K562 (cell line): Measurements from ENCODE around the gene TMEM95. TPM values are rescaled to one million over a fixed set of nuclear protein-coding genes. Genes with fewer than 3 reads are reported as not detected.
A peak's percentile ranks its signal among the peaks of the same experiment; 100 is the strongest.

Experiments
- CREB3 ChIP-seq: fragments of 450-650 bp; conservative IDR thresholded peaks from 2 replicates; pipeline ENCODE4 v1.6.1; 2016; ENCODE audit warnings: missing genetic modification characterization, low read depth, mild to moderate bottlenecking, missing compliant biosample characterization, moderate library complexity
- EZH2 ChIP-seq: IDR thresholded peaks from 2 replicates; pipeline ENCODE4 v1.6.1; 2012; ENCODE audit warnings: low read depth, mild to moderate bottlenecking, inconsistent platforms, low read length, borderline replicate concordance
- FOXO4 ChIP-seq: fragments of 450-650 bp; formaldehyde crosslinking; IDR thresholded peaks from 2 replicates; pipeline ENCODE4 v1.4.0; 2020; ENCODE audit warnings: mild to moderate bottlenecking, moderate library complexity
- HDAC3 ChIP-seq: fragments of 450-650 bp; IDR thresholded peaks from 2 replicates; pipeline ENCODE4 v1.6.1; 2018; ENCODE audit warnings: borderline replicate concordance, mild to moderate bottlenecking, moderate library complexity; ENCODE audit not compliant: partially characterized antibody
- MEF2D ChIP-seq: conservative IDR thresholded peaks from 2 replicates; pipeline ENCODE4 v1.6.1; 2016; ENCODE audit warnings: low read depth, missing genetic modification characterization, missing compliant biosample characterization
- NFE2 ChIP-seq: IDR thresholded peaks from 2 replicates; pipeline ENCODE4 v1.6.1; 2014; ENCODE audit warnings: antibody characterized with exemption, low read depth
- TCF15 ChIP-seq: fragments of 250-450 bp; sonication (Bioruptor Pico); IDR thresholded peaks from 2 replicates; pipeline ENCODE4 v1.8.0; 2022; ENCODE audit warnings: moderate library complexity, mild to moderate bottlenecking, inconsistent platforms
- TEAD1 ChIP-seq, 2 experiments: fragments of 450-650 bp in 1 of 2; sonication (generic) in 1 of 2; formaldehyde crosslinking; IDR thresholded peaks; 2 replicates each; pipeline versions ENCODE4 v1.4.0 to v1.8.0; 2020 to 2022; ENCODE audit warnings: mild to moderate bottlenecking in 2 of 2, missing genetic modification reagents in 1 of 2
- ZBED1 ChIP-seq: IDR thresholded peaks from 2 replicates; pipeline ENCODE4 v1.6.1; 2014
- ZNF695 ChIP-seq: fragments of 450-650 bp; formaldehyde crosslinking; IDR thresholded peaks from 2 replicates; pipeline ENCODE4 v1.4.0; 2020; ENCODE audit warnings: mild to moderate bottlenecking, moderate library complexity
- polyA plus RNA-seq, 8 experiments: library from polyadenylated mRNA; depleted of rRNA in 4 of 8; stranded (reverse) in 5 of 8; unstranded in 3 of 8; fragments of >200 nt; fragmentation: Nextera tagmentation in 2 of 8; fragmentation: Illumina TruSeq in 1 of 8; extraction: Ambion mirVana in 2 of 8; extraction: Trizol in 1 of 8; gene quantifications; 2 replicates each; pipeline versions ENCODE4 v1.2.1 to v1.2.3, GENCODE V29; 2011 to 2014; ENCODE audit warnings: inconsistent platforms in 1 of 8, missing spikeins in 1 of 8
- total RNA-seq, 7 experiments: library from RNA; depleted of rRNA in 6 of 7; stranded (reverse); fragments of >200 nt in 6 of 7; fragmentation: Illumina TruSeq in 2 of 7; extraction: Trizol in 2 of 7; gene quantifications; 2 replicates each; pipeline versions ENCODE4 v1.2.1 to v1.2.3, GENCODE V29; 2011 to 2021; ENCODE audit warnings: low replicate concordance in 1 of 7
- TF ChIP-seq, protein P1 (sequence below), 2 experiments: fragments of 450-650 bp in 1 of 2; sonication (generic) in 1 of 2; formaldehyde crosslinking in 1 of 2; IDR thresholded peaks; 2 replicates each; pipeline versions ENCODE4 v1.7.1 to v1.9.0; 2016 to 2022; ENCODE audit warnings: inconsistent platforms in 1 of 2, mild to moderate bottlenecking in 1 of 2, missing genetic modification reagents in 1 of 2
- TF ChIP-seq, protein P2 (sequence below): fragments of 250-450 bp; sonication (Bioruptor Pico); IDR thresholded peaks from 2 replicates; pipeline ENCODE4 v1.4.0; 2020; ENCODE audit warnings: mild to moderate bottlenecking, moderate library complexity

TMEM95 gene
- total and polyA plus RNA-seq, 9 of the 15 experiments (the other 6 are each of a cell fraction or from before 2014, with no cell fraction given), result not detected

DNA sequence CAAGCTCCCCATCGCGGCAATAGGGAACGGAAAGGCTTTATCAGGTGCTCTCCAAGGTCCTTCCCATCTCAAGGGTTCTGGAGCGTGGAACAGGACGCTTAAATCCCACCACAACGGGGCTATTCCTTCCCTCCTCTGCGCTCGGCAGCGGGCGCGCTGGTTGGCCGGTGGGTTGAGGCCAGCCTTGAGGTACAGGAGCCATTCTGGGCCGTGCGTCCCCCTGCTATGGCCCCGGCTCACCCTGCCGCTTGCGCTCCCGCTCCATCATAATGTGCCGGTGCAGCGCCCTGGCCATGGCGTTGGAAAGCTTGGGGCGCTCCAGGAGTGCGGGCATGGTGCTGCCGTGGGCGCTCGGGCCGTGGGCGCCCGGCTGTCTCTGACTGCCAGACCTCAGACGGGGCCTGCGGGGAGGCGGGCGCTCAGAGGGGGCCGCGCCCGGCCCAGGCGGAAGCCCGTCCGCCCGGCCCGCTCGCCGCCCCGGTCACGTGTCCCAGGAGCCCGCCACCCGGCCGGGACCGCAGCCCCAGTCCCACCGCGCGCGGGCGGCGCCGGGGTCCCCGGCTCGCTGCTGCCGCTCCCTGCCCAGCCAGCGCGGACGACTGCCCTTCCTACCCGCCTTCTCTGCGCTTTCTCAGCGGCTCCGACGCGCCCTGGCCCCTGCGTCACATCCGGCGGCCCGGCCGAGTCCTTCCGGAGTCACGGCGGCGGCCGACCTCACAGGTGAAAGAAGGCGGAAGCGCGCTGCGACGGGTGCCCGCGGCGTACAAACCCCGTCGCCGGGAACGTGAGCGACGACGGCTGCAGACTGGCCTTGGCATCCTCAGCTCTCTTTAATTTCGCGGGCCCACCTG, 40.0 kb upstream of the TMEM95 start, which contains the start of gene GPS2 (continued):
- TF ChIP-seq TCF15 (CRISPR knock-in tag), result no peak
- TF ChIP-seq ZBED1, result 0 out of 2 replicates have a peak, but pooled peaks have one; percentile 32
- no peak for TF ChIP-seq EZH2
- 0 out of 4 replicates have a peak, but pooled peaks of 1 of the 2 experiments have one; percentile 21 for TF ChIP-seq TEAD1 (CRISPR knock-in tag; IDR thresholded peaks at IDR 0.05)
- TF ChIP-seq FOXO4, result no peak
- TF ChIP-seq ZNF695 (CRISPR knock-in tag), result no peak
- no peak for TF ChIP-seq CREB3 (tag)
- no peak for TF ChIP-seq MEF2D (tag)
- TF ChIP-seq, protein P1, sequence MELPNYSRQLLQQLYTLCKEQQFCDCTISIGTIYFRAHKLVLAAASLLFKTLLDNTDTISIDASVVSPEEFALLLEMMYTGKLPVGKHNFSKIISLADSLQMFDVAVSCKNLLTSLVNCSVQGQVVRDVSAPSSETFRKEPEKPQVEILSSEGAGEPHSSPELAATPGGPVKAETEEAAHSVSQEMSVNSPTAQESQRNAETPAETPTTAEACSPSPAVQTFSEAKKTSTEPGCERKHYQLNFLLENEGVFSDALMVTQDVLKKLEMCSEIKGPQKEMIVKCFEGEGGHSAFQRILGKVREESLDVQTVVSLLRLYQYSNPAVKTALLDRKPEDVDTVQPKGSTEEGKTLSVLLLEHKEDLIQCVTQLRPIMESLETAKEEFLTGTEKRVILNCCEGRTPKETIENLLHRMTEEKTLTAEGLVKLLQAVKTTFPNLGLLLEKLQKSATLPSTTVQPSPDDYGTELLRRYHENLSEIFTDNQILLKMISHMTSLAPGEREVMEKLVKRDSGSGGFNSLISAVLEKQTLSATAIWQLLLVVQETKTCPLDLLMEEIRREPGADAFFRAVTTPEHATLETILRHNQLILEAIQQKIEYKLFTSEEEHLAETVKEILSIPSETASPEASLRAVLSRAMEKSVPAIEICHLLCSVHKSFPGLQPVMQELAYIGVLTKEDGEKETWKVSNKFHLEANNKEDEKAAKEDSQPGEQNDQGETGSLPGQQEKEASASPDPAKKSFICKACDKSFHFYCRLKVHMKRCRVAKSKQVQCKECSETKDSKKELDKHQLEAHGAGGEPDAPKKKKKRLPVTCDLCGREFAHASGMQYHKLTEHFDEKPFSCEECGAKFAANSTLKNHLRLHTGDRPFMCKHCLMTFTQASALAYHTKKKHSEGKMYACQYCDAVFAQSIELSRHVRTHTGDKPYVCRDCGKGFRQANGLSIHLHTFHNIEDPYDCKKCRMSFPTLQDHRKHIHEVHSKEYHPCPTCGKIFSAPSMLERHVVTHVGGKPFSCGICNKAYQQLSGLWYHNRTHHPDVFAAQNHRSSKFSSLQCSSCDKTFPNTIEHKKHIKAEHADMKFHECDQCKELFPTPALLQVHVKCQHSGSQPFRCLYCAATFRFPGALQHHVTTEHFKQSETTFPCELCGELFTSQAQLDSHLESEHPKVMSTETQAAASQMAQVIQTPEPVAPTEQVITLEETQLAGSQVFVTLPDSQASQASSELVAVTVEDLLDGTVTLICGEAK (IDR thresholded peaks at IDR 0.05), result peak; percentile 97
- TF ChIP-seq, protein P1 (CRISPR knock-in tag; IDR thresholded peaks at IDR 0.05), result no peak
- TF ChIP-seq, protein P2, sequence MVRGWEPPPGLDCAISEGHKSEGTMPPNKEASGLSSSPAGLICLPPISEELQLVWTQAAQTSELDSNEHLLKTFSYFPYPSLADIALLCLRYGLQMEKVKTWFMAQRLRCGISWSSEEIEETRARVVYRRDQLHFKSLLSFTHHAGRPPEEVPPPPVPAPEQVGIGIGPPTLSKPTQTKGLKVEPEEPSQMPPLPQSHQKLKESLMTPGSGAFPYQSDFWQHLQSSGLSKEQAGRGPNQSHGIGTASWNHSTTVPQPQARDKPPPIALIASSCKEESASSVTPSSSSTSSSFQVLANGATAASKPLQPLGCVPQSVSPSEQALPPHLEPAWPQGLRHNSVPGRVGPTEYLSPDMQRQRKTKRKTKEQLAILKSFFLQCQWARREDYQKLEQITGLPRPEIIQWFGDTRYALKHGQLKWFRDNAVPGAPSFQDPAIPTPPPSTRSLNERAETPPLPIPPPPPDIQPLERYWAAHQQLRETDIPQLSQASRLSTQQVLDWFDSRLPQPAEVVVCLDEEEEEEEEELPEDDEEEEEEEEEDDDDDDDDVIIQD, result no peak
- no peak for TF ChIP-seq NFE2
- TF ChIP-seq HDAC3, result no peak
